GM21619 (cell line): ENCODE results near the gene SDK1.

Experiments
- ATAC-seq: cut with Tn5 transposase; IDR thresholded peaks from one replicate; pipeline ENCODE4 v1.9.1; 2021; ENCODE audit not compliant: unreplicated experiment

The SDK1 gene

DNA sequence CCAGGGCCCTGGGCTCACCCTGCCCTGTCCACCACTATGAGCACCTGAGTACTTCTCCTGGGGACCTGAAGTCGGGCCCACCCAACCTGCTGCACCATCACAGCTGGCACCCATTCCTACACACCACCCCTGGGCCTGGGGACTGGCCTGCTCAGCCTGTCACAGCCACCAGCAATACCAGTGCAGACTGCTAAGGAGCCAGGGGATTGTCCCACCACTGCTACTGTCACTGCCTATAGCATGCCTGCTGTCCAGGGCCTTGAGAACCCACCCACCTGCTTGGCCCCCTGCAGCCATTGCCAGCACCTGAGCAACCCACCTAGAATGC, 756.2 kb downstream of the SDK1 start:
- ATAC-seq: no peak

DNA sequence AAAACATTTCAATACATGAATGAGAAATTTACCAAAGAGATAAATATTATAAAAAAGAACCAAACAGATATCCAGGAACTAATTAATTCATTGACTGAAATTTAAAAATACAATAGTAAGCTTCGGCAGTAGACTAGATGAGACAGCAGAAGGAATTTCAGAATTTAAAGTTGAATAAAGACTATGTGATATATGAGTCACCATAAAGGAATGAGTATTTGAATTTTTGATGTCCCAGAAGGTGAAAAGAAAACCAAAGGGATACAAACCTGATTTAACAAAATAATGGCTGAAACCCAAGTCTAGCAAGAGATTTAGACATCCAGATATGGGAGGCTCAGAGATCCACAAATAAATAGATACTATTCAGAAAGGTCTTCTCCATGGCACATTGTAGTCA, 757.1 kb downstream of the SDK1 start:
- no peak for ATAC-seq

DNA sequence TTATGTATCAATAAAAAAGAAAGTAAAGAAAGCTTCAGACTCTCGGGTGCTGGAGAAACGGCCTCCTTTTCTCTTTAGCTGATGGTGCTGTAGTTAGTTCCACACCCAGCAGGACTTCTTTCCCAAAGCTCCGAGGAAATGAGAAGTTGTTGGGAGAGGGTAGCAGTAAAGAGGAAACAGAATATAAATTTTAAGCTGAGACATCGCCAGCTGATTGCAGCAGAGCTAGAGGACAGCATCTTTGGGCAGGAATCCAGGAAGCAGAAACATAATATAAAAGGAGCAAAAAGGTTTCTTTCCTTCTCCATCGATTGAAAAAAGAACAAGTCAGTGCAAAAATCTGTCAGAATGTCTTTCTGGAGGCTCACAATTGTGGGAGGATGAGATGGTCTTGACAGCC, 764.1 kb downstream of the SDK1 start:
- ATAC-seq: no peak

- no peak for ATAC-seq
Measured at GRCh38 chr7:4066206-4066605, 765.2 kb downstream of the SDK1 start.

DNA sequence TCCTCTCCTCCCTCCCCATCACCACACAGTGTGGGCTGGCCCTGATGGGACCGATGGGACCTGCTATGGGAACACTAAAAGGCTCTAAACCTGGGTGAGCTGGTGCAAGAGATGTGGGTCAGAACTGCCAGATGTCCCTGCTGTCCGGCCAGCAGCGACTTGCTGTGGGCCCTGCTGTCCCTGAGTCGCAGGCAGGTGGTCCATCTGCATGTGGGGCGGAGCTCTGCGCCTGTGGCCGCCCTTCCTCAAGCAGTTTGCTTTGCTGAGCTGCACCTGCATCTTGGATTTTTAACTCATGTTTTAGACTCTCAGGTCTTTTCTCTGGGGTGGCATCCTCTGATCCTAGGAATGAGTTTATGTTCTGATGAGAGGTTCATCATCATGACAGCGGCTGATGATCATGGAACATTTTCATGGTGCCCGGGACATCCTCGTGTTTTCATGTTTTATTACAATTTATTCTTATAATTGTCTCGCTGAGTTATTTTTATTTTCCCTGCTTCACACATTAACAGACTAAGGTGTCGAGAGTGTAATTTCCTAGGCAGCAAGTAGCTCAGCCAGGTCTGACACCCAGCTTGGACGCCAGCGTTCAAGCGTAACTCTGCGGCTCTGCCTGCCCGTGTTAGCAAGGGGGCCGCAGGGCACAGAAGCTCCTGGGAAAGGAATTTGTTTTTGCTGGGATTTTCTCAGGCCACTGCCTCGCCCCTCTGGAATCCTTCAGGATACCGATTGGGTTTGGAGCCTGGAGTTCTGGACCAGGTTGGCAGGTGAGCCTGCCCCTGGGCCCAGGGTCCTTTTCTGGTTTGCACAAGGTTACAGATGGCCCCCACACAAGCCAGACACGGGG, 765.8 kb downstream of the SDK1 start:
- ATAC-seq: no peak

- no peak for ATAC-seq
Measured at GRCh38 chr7:4067476-4067760, 766.4 kb downstream of the SDK1 start.

- no peak for ATAC-seq
Measured at GRCh38 chr7:4067874-4068273, 766.8 kb downstream of the SDK1 start.

DNA sequence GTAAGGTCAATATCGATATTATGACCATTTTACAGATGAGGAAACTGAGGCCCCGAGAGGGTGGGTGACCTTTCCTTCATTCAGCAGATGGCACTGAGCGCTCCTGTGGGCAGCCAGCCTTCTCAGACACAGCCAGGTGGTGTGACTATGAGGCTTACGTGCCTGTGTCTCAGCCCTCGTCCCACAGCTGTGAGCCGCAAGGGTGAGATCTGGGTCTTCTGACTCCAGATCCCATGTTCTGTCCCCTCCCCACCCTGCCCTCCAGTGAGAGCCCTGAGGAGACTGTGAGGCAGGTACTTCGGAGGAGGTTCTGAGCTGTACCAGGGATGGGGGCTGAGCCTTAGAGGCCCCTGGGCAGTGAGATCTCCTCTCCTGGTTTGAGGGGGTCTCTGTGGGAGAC, 767.2 kb downstream of the SDK1 start:
- no peak for ATAC-seq

DNA sequence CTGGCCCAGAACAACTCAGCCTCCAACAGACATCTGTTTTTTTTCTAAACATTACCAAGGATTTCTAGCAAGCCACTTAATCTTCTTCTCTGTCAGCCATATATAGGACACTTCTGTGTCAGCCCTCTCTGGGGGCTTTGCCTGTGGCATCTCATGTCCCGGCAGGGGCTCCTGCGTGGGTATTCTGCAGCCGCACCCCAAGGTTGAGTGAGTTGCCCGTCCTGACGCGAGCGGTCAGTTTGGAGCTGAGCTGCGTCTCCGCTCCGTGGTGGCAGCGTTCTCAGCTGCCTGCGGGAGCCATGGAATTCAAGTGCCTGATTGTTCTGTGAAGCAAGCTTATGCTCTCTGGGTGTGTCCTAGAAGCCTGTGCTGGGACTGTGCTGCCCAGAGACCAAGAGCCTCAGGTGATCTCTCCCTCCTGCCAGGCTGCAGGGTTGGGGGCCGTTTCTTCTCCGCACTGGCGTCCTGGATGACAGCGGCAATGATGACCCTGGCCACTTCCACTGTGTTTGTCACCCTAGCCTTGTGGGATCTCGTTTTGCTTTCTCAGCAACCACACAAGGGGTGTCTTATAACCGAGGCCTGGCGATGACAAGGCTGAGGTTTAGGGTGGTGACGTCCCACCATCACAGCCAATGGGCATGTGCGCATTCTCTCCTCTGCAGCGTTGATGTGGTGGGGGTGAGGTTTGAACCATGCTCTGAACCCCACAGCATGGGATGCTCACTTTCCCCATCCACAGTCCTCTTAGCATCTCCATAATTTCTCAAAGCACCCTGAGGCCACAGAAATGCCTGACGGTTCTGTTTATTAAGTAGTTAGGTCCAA, 768.4 kb downstream of the SDK1 start:
- ATAC-seq: no peak

GRCh38 chr7:4070214-4070613, 769.2 kb downstream of the SDK1 start:
- ATAC-seq: no peak

GRCh38 chr7:4071370-4072058, 770.5 kb downstream of the SDK1 start:
- no peak for ATAC-seq

- no peak for ATAC-seq
Measured at GRCh38 chr7:4072161-4072925, 771.3 kb downstream of the SDK1 start.

- ATAC-seq: no peak
Measured at GRCh38 chr7:4073052-4073451, 772.0 kb downstream of the SDK1 start.

GRCh38 chr7:4073750-4074149, 772.7 kb downstream of the SDK1 start:
- ATAC-seq: no peak

- ATAC-seq: no peak
Measured at GRCh38 chr7:4074407-4074806, 773.4 kb downstream of the SDK1 start.

- no peak for ATAC-seq
Measured at GRCh38 chr7:4074994-4075393, 773.9 kb downstream of the SDK1 start.

DNA sequence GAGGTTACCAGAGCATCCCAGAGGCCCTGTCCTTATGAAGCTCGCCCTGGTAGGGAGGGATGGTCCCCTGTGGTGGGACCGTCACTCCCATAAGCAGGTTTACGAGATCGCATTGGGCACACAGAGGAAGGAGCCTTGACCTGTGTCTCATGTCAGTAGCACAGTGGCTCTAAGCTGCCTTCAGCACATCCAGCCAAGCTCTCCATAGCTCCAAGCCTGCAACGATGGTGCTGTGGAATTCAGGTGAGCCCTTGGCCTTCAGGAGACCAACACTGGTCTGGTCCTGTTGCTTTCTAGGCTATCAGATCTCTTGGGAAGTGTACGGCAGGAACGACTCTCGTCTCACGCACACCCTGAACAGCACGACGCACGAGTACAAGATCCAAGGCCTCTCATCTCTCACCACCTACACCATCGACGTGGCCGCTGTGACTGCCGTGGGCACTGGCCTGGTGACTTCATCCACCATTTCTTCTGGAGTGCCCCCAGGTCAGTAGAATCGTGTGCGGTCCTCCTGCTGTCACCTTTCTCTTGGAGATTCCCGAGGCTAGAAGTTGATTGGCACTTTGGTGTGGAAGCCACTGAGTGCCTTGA, 775.7 kb downstream of the SDK1 start:
- ATAC-seq: no peak

GRCh38 chr7:4077980-4078379, 776.9 kb downstream of the SDK1 start:
- no peak for ATAC-seq

GRCh38 chr7:4078580-4078979, 777.5 kb downstream of the SDK1 start:
- ATAC-seq: no peak

DNA sequence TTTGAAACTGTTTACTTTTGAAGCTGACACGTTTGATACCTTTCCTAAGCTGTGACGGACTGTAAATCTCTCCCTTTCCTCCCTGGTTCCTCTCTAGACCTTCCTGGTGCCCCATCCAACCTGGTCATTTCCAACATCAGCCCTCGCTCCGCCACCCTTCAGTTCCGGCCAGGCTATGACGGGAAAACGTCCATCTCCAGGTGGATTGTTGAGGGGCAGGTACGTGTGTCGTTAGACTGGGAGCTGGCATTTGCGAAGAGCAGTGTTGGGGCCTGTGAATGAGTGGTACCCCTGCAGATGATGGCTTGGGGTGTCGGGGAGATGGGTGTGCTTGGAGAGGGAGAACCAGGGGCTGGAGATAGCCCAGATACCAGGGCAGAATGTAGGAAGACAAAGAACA, 778.3 kb downstream of the SDK1 start:
- no peak for ATAC-seq

DNA sequence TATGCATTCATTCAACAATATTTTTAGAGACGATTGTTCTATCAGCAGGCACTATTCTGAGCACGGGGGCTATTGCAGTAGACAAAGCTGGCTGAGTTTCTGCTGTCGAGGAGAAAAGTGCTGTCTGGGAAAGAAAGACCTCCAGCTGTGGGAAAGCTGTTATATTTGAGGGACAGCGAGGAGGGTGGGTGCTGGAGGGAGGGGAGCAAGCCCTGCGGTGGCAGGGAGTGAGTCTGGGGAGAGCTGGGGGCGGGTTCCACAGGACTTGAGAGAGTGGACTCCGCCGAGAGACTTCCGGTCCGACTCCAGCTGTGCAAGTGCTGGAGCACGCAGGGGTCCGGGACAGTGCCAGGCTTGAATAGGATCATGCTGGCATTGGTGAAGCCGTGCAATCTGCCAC, 778.9 kb downstream of the SDK1 start:
- no peak for ATAC-seq
